Kidney tubule cell (primary cell): ENCODE results near the gene PPEF2.
"Not testable (repeated sequence)": the region's sequence is repeated elsewhere in the genome, so short reads cannot be mapped to it uniquely, and the experiment has no call there.

Source experiments
- DNase-seq: peaks from one replicate; pipeline ENCODE4 v3.0.0-alpha.2; 2018; ENCODE audit warnings: low spot score

PPEF2 gene

GRCh38 chr4:75902352-75902751, at the start of gene PPEF2:
TSS of gene PPEF2 (minus strand) at chr4:75902452. CDS start at chr4:75896325, 6,127 bp downstream.
- no peak for DNase-seq

GRCh38 chr4:75950213-75950815, 48.1 kb upstream of the PPEF2 start:
- no peak for DNase-seq

GRCh38 chr4:75948822-75949444, 46.7 kb upstream of the PPEF2 start:
- no peak for DNase-seq

- peak; percentile 82 for DNase-seq
These were observed 38.5 kb upstream of the PPEF2 start, which contains the start of gene NAAA for GRCh38 chr4:75940692-75941253. TSS of gene NAAA (minus strand) at chr4:75941013. CDS start at chr4:75940949, 64 bp downstream.

GRCh38 chr4:75939890-75940691, 37.8 kb upstream of the PPEF2 start:
- peak; percentile 65 for DNase-seq

- no peak for DNase-seq
These were observed 33.4 kb upstream of the PPEF2 start for GRCh38 chr4:75935628-75936027.

- no peak for DNase-seq
These were observed 27.9 kb upstream of the PPEF2 start for GRCh38 chr4:75930152-75930551.

GRCh38 chr4:75924916-75925315, 22.7 kb upstream of the PPEF2 start:
- not testable (repeated sequence) for DNase-seq

GRCh38 chr4:75924309-75924827, 22.1 kb upstream of the PPEF2 start:
- no peak for DNase-seq

GRCh38 chr4:75922588-75922987, 20.3 kb upstream of the PPEF2 start:
- no peak for DNase-seq

GRCh38 chr4:75921910-75922309, 19.7 kb upstream of the PPEF2 start:
- no peak for DNase-seq

GRCh38 chr4:75920327-75920726, 18.1 kb upstream of the PPEF2 start:
- no peak for DNase-seq

- no peak for DNase-seq
These were observed 17.7 kb upstream of the PPEF2 start for GRCh38 chr4:75919920-75920319.

GRCh38 chr4:75916091-75916661, 13.9 kb upstream of the PPEF2 start:
- DNase-seq = peak; percentile 76

GRCh38 chr4:75912968-75913367, 10.7 kb upstream of the PPEF2 start:
- no peak for DNase-seq

- not testable (repeated sequence) for DNase-seq
These were observed 8.6 kb upstream of the PPEF2 start for GRCh38 chr4:75910831-75911230.

GRCh38 chr4:75909405-75909804, 7.2 kb upstream of the PPEF2 start:
- DNase-seq = no peak

GRCh38 chr4:75908555-75908954, 6.3 kb upstream of the PPEF2 start:
- no peak for DNase-seq

- DNase-seq = peak; percentile 6
These were observed 5.7 kb upstream of the PPEF2 start for GRCh38 chr4:75907966-75908365.

- DNase-seq = no peak
These were observed 1.8 kb upstream of the PPEF2 start for GRCh38 chr4:75904076-75904475.

- no peak for DNase-seq
These were observed 3.7 kb downstream of the PPEF2 start for GRCh38 chr4:75898536-75898935.

GRCh38 chr4:75895744-75896314, 6.4 kb downstream of the PPEF2 start:
- peak; percentile 56 for DNase-seq
